ENCODE results near the gene NVL. TPM values are rescaled to one million over a fixed set of nuclear protein-coding genes. Genes with fewer than 3 reads are reported as not detected.

Gene NVL
- total and polyA plus RNA-seq, 2 donors (not counting 1 experiment from before 2014, with no cell fraction given) = 20.5 to 27.6 TPM

DNA sequence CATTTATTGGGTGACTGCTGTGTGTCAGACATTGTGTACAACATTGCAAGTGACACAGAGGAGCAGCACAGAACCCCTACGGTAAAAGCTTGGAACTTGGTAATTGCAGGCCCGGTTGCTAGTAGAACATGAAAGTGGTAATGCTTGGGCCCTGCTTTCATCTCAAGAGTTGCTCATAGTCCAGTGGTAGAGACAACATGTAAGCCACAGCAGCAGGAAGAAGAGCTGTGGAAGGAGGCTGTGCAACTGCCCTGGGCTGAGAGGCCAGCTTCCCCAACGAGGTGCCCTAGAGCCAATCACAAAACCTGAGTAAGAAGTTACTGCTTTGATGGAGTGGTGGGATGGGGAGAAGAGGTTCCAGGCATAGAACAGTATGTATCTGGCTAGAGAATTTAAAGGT is 45.1 kb upstream of the NVL start:
- Histone ChIP-seq H3K27me3 (ENCODE audit: control insufficient read depth, insufficient read depth, low read length) (no peaks in the 10 kb centered on the region), H3K9me3 (ENCODE audit: control insufficient read depth, insufficient read depth, low read depth, low read length) (no peaks in the 10 kb centered on the region), H3K79me2 (ENCODE audit: control insufficient read depth, insufficient read depth, low read length) (no peaks in the 10 kb centered on the region), H3K4me3 (replicated peaks in 1 of 4; ENCODE audit: control extremely low read depth in 1 of 4, insufficient read depth in 1 of 4, low read depth in 3 of 4, low read length in 4 of 4) (no peak overlapping the region), H3K4me2 (ENCODE audit: extremely low read depth, insufficient read depth, low read length) (no peak overlapping the region), H3K36me3 (ENCODE audit: control insufficient read depth, insufficient read depth, low read length) (peaks cover 3% of the 10 kb centered on the region), H2AFZ (ENCODE audit: low read length) (no peak overlapping the region), H4K20me1 (ENCODE audit: control insufficient read depth, extremely low read depth, insufficient read depth, low read length) (no peaks in the 10 kb centered on the region), H3K27ac (ENCODE audit: insufficient read depth, low read length) (no peak overlapping the region), H3K9ac (ENCODE audit: insufficient read depth, low read length) (no peak overlapping the region), H3K4me1 (ENCODE audit: control insufficient read depth, extremely low read depth, insufficient read depth, low read length) (peaks cover 7% of the 10 kb centered on the region)
- DNase-seq (ENCODE audit: low read depth in 2 of 2) = no peak
- TF ChIP-seq, protein P1, sequence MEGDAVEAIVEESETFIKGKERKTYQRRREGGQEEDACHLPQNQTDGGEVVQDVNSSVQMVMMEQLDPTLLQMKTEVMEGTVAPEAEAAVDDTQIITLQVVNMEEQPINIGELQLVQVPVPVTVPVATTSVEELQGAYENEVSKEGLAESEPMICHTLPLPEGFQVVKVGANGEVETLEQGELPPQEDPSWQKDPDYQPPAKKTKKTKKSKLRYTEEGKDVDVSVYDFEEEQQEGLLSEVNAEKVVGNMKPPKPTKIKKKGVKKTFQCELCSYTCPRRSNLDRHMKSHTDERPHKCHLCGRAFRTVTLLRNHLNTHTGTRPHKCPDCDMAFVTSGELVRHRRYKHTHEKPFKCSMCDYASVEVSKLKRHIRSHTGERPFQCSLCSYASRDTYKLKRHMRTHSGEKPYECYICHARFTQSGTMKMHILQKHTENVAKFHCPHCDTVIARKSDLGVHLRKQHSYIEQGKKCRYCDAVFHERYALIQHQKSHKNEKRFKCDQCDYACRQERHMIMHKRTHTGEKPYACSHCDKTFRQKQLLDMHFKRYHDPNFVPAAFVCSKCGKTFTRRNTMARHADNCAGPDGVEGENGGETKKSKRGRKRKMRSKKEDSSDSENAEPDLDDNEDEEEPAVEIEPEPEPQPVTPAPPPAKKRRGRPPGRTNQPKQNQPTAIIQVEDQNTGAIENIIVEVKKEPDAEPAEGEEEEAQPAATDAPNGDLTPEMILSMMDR (conservative IDR thresholded peaks at IDR 0.05 in 1 of 2, IDR thresholded peaks at IDR 0.05 in 1 of 2; ENCODE audit: low read depth in 1 of 2, low read length in 2 of 2) = no peak
- no peak for TF ChIP-seq EZH2 (IDR thresholded peaks at IDR 0.05; ENCODE audit: low read length, missing control alignments)

DNA sequence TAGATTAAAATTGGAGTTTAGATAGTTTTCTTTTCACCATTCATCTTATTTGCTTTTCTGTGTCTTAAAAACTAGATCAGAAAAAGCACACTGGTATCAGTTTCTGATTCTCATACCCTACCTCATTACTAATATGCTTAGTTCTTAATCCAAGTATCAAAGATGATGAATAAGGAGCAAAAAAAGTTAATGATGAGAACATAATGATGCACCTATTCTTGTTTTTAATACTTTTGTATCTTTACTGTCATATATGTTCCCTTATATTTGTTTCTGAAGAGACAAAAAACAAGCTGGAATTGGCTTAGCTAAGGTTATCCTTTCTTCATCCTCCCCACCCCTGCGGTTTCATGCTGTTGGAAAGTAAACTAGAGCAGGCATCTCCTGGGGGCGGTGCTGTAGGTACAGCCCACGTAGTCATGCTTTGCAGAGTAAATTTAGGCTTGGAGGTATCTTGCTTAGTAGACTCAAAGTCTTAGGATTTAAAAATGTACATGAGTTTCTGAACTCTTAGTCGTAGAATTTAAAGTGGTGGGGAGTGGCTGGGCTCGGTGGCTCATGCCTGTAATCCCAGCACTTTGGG is 43.1 kb upstream of the NVL start:
- H3K4me1 ChIP-seq (ENCODE audit: control insufficient read depth, extremely low read depth, insufficient read depth, low read length) = peaks cover 7% of the 10 kb centered on the region
- TF ChIP-seq, protein P1 (conservative IDR thresholded peaks at IDR 0.05 in 1 of 2, IDR thresholded peaks at IDR 0.05 in 1 of 2; ENCODE audit: low read depth in 1 of 2, low read length in 2 of 2) = no peak
- no peak for TF ChIP-seq EZH2 (IDR thresholded peaks at IDR 0.05; ENCODE audit: low read length, missing control alignments)
- no peaks in the 10 kb centered on the region for H3K79me2 ChIP-seq (ENCODE audit: control insufficient read depth, insufficient read depth, low read length)
- H3K36me3 ChIP-seq (ENCODE audit: control insufficient read depth, insufficient read depth, low read length) = peaks cover 2% of the 10 kb centered on the region
- no peak overlapping the region for H3K27ac ChIP-seq (ENCODE audit: insufficient read depth, low read length)
- no peaks in the 10 kb centered on the region for H3K27me3 ChIP-seq (ENCODE audit: control insufficient read depth, insufficient read depth, low read length)
- DNase-seq (ENCODE audit: low read depth in 2 of 2) = no peak
- no peak overlapping the region for H2AFZ ChIP-seq (ENCODE audit: low read length)
- no peak overlapping the region for H3K4me3 ChIP-seq (replicated peaks in 1 of 4; ENCODE audit: control extremely low read depth in 1 of 4, insufficient read depth in 1 of 4, low read depth in 3 of 4, low read length in 4 of 4)
- no peaks in the 10 kb centered on the region for H3K9me3 ChIP-seq (ENCODE audit: control insufficient read depth, insufficient read depth, low read depth, low read length)
- no peak overlapping the region for H3K4me2 ChIP-seq (ENCODE audit: extremely low read depth, insufficient read depth, low read length)
- H4K20me1 ChIP-seq (ENCODE audit: control insufficient read depth, extremely low read depth, insufficient read depth, low read length) = no peaks in the 10 kb centered on the region
- H3K9ac ChIP-seq (ENCODE audit: insufficient read depth, low read length) = no peak overlapping the region

- H3K4me1 ChIP-seq (ENCODE audit: control insufficient read depth, extremely low read depth, insufficient read depth, low read length) = no peaks in the 10 kb centered on the region
- TF ChIP-seq, protein P1 (conservative IDR thresholded peaks at IDR 0.05 in 1 of 2, IDR thresholded peaks at IDR 0.05 in 1 of 2; ENCODE audit: low read depth in 1 of 2, low read length in 2 of 2) = no peak
- TF ChIP-seq EZH2 (IDR thresholded peaks at IDR 0.05; ENCODE audit: low read length, missing control alignments) = no peak
- peaks cover 8% of the 10 kb centered on the region for H3K79me2 ChIP-seq (ENCODE audit: control insufficient read depth, insufficient read depth, low read length)
- DNase-seq (ENCODE audit: low read depth in 2 of 2) = peak in 1 of 2 donors; percentile 33
- no peaks in the 10 kb centered on the region for H3K27me3 ChIP-seq (ENCODE audit: control insufficient read depth, insufficient read depth, low read length)
- no peaks in the 10 kb centered on the region for H3K9me3 ChIP-seq (ENCODE audit: control insufficient read depth, insufficient read depth, low read depth, low read length)
- H3K4me2 ChIP-seq (ENCODE audit: extremely low read depth, insufficient read depth, low read length) = no peak overlapping the region
- H3K36me3 ChIP-seq (ENCODE audit: control insufficient read depth, insufficient read depth, low read length) = peaks cover 4% of the 10 kb centered on the region
- no peak overlapping the region for H3K9ac ChIP-seq (ENCODE audit: insufficient read depth, low read length)
- no peak overlapping the region for H3K4me3 ChIP-seq (replicated peaks in 1 of 4; ENCODE audit: control extremely low read depth in 1 of 4, insufficient read depth in 1 of 4, low read depth in 3 of 4, low read length in 4 of 4)
- H2AFZ ChIP-seq (ENCODE audit: low read length) = no peak overlapping the region
- H3K27ac ChIP-seq (ENCODE audit: insufficient read depth, low read length) = no peak overlapping the region
- H4K20me1 ChIP-seq (ENCODE audit: control insufficient read depth, extremely low read depth, insufficient read depth, low read length) = no peaks in the 10 kb centered on the region
Measured at GRCh38 chr1:224368409-224368808, 38.4 kb upstream of the NVL start.
